GM18519 (cell line): ENCODE results near the gene MAP2K5.
A peak's percentile ranks its signal among the peaks of the same experiment; 100 is the strongest.

Source experiments
- ATAC-seq: cut with Tn5 transposase; IDR thresholded peaks from one replicate; pipeline ENCODE4 v1.9.1; 2021; ENCODE audit warnings: mild to moderate bottlenecking, moderate library complexity; ENCODE audit not compliant: unreplicated experiment, low FRiP score

Gene MAP2K5

DNA sequence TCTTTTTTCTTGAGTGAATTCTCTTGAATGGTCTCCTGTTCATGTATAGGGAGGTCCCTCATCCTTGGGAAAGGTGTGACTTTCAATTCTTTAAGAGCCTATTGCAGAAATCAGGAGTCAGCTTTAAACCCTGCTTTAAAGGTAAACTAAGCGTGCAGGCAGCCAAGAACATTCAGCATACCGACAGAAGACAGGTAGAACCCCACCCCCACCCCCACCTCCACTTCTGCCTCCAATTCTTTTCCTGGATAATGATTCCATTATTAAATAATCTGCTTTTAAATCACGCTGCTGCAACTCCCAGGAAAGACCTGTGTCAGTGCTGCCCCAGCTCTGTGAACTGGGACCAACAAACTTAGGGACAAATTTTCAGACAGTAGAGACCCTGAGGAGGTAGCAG is 233.5 kb downstream of the MAP2K5 start:
- ATAC-seq: no peak

DNA sequence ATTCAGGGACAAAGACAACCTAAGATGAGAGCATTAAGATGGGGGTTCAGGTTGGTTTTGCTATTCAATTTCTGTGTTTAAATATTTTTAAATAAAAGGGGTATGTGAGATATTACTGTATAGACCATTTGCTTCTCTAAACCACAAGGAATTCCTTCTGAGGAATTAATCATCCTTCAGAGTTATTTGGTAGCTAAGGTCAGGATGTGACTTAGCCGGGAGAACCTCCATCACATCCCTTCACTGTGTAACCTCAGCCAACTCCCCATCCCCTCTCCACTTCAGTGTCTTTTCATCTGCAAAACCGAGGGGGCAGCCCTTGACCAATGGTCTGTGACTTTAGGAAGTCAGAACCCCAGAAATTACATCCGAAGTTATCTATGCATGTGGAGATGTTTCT is 234.1 kb downstream of the MAP2K5 start:
- no peak for ATAC-seq

DNA sequence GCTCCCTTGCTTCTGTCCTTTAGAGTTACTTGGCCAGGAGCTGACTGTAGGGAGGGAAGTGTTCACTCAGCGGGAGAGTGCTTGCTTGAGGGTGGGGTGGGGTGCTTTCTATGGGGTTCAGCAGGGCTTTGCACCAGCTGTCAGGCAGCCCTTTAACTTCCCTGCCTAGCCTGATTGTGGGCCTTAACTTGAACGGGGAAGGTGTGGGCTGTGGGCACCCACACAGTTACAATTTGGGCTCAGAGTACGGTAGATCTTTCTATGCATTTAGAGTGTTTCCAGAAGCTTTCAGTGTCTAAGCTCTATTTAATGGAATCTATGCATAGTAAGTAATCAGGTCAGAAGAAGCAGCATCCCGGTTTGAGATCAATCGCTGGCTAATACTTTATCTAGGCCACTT is 234.6 kb downstream of the MAP2K5 start:
- no peak for ATAC-seq

DNA sequence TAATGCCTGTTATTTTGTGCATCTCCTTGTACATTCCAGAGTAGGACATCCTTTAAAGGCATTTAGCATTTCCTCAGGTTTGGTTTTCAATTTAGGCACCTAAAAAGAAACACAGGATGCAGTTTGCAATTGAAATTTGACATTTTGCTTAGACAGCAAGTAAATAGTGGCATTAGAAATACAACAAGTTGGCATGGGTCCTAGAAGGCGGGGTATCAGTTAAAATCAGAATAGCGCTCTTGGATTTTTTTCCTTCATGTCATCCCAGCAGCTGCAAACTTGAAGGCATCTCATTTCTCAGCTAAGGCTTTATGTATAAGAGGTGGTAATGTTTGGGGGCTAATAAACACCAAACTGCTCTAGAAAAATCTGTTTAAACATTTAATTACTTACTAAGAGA is 235.3 kb downstream of the MAP2K5 start:
- no peak for ATAC-seq

DNA sequence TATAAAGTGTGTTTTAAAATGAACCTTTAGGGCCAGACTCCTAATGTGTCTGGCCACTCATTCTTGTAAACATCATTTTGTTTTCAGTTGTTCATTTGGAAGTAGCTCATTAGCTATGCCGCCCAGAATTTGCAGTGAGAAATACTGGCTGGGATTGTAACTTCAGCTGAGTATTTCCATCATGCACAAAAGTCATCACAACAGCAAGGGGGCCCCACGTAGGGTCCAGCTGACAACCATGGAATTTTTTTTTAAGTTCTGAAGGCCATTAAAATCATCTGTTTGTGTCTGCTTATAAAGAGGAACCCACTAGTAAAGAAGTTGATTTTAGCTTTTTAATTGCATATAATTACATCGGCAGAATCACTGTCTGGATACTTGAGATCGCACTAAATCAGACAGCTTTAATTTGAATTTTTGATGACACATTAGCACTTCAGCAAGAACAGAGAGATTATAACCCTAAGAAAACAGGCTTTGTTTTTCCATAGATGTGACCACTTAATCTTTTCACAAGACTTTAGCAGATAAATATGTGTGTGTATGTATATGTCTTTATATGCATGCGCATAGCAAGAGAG is 236.6 kb downstream of the MAP2K5 start:
- ATAC-seq: no peak

DNA sequence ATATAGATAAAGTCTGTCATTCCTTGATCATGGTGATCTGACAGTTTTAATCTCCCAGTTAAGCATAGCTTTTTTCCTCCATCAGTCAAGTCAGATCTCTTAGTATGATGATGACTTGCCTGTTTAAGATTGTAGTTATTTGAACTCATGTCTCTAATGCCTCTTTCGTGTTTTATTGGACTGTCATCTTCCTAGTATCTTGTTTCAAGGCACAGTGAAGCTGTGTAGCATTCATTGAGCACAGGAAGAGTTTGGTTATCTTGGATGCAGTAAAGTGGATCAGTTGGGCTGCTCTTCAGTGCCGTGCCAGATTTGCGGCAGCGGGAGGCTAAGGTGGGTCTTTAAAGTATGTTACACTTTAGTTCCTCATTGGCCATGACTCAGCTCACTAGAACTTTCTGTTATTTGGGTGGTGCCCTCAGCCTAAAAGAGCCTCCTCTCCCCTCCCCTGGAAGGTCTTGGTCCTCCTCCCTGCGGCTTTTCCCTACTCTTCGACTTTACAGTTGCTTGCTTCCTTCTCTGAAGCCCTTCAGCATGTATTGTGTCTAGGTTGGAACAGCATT is 237.1 kb downstream of the MAP2K5 start:
- no peak for ATAC-seq

DNA sequence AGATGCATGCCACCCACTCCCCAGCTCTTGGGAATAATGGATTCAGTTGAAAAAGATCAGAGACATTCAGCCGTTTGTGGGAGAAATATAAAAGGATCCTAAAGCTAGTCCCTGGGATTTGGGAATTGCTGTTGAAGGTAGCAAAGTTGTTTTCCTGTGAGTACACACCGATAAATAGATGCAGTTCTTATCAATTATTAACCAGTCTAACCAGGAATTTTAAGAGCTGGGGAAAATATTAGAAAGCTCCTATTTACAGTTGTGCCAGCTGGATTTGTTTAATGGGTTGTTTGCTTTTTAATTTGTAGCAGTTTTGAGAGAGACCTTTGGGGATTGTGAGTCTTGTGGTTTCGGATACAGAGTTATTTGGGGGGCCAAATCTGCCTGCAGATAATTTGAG is 238.6 kb downstream of the MAP2K5 start:
- ATAC-seq: no peak

DNA sequence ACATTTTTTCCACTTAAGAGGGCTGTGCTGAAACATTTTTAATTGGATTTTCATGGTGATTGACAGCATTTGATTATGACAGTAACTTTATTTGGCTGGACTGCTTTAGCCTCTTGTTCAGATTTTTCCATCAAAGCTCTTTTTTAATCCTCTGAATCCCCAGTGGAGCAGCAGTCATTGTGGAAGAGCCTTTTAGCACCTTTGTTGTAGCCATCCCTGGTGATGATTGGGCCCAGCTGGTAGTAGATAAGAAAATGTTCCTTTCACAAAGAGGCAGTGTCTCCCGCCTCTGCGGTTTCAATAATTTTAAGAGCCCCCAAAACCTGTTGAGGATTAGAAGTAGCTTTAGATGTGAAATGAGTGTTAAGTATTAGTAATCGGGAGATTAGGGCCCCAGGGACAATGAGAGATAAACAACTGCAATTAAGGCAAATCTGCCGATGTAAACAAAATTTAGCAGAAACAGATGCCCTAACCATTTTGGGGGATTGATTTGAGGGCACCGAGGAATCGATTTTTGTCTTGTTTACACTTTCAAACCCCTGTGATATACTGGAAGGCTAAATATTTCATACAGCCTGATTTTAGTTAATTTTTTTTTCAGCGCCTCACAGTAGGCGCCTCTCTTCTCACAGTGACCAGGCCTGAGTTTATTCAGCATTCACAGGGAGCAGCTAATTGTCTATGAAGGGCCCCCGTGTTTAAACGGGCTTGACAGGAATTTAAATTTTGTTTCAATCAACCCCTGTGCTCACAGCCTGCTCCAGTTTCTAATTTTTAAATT is 239.6 kb downstream of the MAP2K5 start:
- no peak for ATAC-seq

DNA sequence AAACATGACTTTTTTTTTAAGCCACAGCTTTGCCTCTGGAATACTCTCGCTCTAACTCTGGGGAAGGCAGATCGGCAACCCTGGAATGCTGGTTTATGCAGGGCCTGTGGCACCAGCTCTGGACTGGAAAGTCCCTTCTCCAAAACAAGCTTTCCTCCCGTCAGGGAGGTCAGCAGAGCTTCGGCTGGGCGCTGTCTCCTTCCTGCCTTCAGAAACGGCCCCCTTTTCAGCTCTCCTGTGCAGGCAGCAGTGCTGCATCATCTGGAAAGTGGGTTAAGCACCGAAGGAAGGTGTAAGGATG is 240.1 kb downstream of the MAP2K5 start:
- ATAC-seq: no peak

DNA sequence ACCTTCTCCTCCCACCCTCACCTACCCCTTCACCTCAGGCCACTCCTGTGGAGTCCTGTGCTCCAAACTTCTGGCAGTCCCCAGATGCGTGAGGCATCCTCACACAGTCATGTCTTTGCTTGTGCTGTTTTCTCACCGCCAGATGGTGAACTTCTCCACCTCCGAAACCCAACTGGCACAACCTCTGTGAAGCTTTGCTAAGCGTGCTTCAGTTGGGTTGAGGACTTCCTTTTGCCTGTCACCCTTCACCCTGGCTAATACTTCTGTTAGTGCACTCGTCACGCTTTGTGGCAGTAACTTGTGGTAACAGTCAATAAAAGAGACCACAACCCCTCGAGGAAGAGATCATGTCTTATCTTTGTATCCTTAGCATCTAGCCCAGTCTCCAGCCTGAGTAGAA is 240.8 kb downstream of the MAP2K5 start:
- ATAC-seq: no peak

DNA sequence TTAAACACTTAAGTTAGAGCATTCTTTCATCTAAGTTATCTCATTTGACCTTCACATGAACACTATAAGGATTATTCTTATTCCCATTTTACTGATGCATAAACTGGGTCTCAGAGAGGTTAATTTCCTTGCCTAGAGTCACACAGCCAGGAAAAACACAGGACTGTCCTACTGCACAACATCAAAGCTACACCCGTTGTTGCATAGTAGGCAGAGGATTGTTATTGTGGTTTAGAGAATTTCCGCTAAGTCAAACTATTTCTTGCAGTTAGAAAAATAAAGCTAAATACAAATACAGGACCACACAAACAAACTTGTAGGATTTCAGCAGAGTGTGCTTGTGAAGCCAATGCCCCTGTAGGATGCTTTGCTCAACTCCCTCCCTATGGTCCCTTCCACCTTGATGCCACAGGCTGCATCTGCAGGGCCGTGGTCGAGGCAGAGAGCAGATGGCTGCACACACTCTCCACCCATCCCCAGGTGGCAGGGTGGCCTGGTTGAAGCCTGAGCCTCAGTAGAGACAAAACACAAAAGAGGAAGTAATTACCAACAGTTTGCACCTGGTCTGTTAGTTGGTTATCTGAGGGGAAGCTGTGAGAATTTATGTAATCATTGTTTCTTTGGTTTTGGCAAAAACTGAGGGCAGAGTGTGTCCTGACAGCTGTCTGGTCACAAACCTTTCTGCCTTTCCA is 241.7 kb downstream of the MAP2K5 start:
- peak; percentile 71 for ATAC-seq

DNA sequence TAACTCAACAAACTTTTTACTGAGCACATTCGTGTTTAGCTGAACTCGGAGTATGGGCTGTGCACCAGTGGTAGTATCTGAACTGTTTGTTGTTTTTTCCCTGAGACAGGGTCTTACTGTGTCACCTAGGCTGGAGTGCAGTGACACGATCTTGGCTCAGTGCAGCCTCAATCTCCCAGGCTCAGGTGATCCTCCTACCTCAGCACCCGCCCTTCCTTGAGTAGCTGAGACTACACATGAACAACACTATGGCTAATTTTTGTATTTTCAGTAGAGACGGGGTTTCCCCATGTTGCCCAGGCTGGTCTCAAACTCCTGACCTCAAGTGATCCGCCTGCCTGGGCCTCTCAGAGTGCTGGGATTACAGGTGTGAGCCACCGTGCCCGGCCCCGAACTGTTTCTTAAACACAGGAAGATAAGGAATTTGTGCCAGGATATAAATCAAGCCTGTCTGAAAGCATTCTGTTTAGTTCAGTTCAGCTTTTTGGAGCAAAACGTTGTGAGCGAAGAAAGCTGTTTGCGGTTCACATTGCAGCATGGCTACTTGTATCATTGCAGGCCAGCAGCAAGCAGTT is 242.4 kb downstream of the MAP2K5 start:
- ATAC-seq: no peak

DNA sequence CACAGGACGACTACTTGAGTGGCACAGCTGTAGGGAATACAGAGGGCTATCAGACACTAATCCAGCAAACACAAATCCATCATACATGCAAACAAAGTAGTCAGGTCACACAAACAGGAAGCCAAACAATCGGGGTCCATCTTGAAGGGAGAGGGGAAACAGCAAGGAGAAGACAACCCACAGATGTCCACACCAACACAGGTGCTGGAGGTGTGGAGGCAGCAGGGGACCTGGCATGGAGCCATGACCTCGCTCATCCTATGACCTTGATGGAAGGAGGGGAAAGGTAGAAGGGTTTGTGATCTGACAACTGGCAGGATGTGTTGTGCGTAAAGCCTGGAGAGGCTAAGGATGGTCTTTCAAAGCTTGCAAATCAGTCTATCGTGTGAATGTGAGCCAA is 242.9 kb downstream of the MAP2K5 start:
- no peak for ATAC-seq

DNA sequence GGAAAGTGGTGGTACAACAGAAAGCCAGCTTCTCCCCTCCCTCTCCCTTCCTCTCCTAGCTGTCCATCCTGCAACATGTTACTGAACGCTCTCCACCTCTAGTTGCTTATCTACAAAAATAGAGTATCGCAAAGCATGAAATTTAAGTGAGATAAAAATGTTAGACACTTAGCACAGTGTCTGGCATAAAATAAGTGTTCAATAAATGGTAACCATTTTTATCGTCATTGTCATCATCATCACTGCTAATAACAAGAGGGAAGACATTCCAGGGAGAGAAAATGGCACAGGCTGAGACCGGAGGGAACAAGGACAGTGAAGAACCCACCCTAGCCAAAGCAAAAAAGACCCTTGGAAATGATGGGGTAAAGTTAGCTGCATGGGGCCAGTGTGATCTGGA is 244.1 kb downstream of the MAP2K5 start:
- no peak for ATAC-seq

DNA sequence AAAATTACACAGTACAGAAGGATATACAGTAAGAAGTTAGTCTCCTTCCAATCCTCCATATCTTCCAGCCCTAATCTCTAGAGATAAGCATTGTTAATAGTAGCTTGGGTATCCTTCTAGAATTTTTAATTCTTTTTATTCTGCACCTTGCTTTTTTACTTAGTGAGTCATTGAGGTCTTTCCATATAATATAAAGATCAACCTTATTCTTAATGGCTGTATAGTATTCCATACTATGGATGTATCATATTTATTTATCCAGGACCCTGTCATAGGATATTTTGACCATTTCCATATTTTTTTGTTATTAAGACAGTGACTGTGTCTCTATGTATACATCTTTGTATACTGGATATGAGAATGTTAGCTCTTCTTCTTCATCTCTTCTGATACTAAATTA is 246.5 kb downstream of the MAP2K5 start:
- ATAC-seq: no peak

DNA sequence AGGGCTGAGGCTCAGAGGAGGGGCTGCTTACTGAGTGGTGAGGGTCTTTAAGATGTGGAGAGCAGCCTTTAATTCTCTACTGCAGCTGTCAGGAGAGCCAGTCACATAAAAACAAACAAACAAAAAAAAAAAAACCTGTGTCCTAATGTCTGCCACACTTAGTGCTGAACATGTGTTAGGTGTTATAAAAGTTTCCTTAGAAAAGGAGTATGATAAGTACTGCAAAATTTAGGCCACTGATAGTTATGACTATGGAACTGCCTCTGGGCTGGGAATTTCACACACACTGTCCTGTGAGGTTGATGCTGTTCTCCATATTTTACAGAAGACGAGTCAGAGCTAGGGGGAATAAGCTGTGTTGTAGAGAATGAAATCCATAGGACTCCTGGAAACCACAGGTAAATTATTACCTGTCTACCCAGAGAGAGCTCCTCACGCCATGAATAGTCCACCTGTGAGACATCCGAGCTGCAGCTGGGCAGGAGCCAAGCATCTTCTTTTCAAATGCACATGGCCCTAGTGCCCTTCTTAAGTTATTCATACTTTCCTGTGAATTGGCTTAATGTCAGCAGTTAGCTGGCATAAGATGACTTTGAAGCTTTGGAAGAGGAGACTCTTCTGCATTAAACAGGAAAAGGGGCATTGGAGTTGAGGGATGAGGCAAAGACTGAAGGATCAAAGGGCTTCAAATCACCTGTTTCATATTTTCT is 248.3 kb downstream of the MAP2K5 start:
- ATAC-seq: no peak

DNA sequence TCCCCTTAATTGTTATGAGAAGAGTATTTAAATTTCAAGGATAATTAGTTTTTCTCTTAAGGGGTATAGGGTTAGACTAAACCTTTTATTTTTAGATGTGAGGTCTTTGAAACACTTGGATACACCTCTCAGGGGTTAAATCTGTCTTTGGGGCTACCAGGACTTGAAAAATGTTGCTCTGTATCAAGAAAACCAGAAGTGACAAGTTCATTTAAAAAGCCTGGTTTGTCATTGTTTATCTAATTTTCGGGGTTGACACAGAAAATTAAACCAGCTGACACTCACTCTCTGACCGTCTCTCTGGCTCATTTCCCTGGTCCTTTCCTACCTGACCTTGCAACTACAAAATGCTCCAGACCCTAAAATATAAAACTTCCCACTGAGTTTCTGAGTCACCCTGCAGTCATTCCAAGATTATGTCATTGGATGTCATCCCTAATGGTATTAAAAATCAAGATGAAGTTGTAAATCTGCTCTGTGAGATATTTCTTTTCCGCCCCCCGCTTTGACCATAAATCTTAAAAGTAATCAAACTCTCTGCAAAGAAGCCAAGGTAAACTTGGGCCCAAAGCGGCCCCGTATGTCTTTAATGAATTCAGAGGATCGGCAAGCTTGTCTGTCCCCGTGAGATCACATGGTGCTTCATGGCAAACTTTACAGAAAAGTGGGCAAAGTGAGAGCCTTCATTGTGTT is 249.9 kb downstream of the MAP2K5 start:
- ATAC-seq: no peak

DNA sequence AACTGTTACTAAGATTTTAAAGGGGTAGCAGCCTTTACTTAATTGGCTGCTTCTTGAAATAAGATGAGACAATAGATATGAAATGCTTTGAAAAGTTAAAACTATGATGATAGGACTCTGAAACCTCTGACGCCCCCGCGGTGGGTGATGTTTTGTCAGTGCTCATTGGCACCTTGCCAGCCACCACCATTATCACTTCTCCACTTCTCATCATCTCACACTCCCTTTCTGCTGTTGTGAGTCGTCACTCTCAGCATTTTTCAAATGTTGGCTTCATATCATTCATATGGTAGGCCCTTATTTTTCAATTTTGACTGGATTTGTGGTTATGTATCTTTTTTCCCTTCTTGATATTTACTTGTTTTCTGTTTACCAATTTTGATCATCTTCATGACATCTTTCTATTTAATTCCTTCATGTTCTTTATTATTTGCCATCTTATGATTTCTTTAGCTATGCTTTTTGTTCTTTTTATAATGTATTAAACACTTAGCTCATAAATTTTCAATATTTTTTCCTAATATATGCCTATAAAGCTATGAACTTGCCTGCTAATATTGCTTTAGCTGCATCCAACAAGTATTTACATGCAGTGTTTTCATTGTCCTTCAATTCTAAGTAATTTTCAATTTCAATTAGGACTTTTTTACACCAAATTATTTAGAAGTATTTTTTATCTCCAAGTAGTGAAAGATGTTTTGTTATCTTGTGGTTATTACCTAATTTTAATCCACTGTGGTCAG is 252.5 kb downstream of the MAP2K5 start:
- no peak for ATAC-seq
